ENCODE results near the gene RGS13.
"Not testable (repeated sequence)": the region's sequence is repeated elsewhere in the genome, so short reads cannot be mapped to it uniquely, and the experiment has no call there.

RGS13 gene

DNA sequence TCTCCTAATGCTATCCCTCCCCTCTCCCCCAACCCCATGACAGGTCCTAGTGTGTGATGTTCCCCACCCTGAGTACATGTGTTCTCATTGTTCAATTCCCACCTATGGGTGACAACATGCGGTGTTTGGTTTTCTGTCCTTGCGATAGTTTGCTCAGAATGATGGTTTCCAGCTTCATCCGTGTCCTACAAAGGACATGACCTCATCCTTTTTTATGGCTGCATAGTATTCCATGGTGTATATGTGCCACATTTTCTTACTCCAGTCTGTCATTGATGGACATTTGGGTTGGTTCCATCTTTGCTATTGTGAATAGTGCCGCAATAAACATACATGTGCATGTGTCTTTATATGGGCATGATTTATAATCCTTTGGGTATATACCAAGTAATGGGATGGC lies 47.1 kb downstream of the RGS13 start:
- DNase-seq: not testable (repeated sequence)

GRCh38 chr1:192689459-192689858 lies 53.5 kb downstream of the RGS13 start:
- DNase-seq: no peak

DNA sequence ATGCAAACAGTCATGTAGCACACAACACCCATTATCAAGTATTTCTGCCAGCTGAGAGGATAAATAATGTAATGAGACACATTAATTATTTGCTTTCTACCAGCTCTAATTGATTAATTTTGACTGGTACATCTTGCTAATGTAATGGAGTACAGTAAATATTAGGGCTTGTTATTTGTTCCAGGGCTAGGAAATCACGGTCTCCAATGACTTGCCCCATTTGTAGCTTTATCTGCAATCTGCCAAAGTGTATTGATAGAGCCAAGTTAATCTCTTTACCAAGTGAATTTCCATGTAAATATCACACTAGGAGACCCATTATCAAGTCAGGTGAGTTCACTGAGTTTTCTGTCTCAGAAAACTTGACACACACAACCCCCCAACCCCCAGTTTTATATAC lies 55.1 kb downstream of the RGS13 start:
- no peak for DNase-seq

- no peak for DNase-seq
Observed at GRCh38 chr1:192696082-192696481, 60.1 kb downstream of the RGS13 start.

DNA sequence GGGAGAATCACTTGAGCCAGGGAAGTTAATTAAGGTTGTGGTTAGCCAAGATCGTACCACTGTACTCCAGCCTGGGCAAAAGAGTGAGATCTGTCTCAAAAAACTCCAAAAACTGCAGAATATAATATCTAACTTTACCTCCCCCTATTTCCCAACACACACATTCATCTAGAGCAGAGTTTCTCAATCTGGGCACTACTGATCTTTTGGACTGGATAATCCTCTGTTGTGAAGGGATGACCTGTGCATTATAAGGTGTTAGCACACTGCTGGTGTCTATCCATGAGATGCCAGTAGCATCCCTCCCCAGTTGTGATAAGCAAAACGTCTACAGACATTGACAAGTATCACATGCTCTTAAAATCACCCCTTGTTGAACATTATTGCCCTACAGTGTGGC lies 61.8 kb downstream of the RGS13 start:
- DNase-seq: no peak

DNA sequence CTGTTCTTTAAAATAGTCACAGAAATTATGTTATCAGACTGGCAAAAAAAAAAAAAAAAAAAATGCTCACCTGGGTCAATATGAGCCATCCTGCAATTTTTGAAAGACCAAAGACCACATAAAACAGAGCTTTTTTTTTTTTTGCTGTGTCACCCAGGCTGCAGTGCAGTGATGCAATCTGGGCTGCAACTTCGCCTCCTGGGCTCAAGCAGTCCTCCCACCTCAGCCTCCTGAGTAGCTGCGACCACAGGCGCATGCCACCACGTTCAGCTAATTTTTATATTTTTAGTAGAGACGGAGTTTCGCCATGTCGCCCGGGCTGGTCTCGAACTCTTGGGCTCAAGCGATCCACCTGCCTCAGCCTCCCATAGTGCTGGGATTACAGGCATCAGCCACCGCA lies 62.8 kb downstream of the RGS13 start:
- no peak for DNase-seq

- peak; percentile 36 for DNase-seq
Observed at GRCh38 chr1:192700834-192701271, 64.9 kb downstream of the RGS13 start.

DNA sequence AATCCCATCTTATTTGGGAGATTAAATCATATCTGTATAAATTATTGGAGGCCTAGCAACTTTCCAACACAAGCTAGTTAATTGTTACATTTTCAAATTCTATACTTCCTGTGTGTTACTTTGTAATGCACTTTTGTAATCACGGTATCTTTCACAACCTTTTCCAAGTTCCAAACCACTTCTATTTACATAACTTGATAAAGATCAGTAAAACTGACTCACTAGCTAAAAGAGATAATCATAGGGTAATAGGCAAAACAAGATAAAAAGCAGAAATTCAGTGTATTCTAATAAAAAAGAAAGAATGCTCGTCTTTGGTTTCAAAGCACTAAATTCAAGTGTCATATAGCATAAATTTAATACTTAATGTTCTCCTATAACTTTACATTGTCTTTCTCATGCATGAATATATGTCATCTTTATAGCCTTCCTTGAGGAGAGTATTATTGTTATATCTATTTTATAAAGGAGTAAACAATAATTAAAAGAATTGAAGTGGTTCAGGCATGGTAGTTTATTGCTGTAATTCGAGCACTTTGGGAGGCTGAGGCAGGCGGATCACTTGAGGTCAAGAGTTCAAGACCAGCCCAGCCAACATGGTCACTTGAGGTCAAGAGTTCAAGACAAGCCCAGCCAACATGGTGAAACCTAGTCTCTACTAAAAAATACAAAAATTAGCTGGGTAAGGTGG lies 66.4 kb downstream of the RGS13 start:
- DNase-seq: peak; percentile 70

DNA sequence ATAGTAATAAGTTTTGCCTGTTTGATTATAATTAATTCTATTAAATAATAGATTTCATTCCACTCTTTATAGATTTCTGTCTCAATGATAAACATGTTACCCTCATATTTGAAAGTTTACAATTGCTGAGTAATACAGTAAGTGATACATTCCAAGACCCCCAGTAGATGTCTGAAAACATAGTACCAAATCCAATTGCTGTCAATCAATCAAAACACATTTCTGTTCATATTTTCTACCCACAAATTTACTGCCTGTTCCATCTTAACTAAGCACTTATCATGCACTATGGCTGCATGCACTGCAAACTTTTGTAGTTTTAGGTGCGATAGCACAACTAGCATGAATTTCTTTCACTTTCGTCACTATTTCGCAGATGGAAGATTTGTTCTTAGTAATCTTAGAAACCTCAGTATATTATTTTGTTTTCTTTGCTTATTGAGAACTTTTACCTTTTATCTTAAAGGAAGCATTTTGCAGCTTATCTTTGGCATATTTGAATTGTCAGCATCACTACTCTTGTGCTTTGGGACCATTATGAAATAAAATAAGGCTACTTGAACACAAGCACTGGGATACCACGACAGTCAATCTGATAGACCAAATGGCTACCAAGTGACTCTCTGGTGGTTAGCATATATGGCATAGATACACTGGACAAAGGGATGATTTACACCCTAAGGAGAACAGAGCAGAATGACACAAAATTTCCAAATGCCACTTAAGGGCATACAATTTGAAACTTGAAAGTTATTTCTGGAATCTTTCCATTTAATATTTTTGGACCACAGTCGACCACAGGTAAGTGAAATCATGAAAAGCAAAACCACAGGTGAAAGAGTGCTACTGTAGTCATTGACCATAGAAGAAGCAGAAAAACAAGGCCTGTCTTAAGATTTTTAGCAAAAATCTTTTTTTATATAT lies 67.6 kb downstream of the RGS13 start:
- no peak for DNase-seq

- DNase-seq: no peak
Observed at GRCh38 chr1:192705510-192705909, 69.6 kb downstream of the RGS13 start.

DNA sequence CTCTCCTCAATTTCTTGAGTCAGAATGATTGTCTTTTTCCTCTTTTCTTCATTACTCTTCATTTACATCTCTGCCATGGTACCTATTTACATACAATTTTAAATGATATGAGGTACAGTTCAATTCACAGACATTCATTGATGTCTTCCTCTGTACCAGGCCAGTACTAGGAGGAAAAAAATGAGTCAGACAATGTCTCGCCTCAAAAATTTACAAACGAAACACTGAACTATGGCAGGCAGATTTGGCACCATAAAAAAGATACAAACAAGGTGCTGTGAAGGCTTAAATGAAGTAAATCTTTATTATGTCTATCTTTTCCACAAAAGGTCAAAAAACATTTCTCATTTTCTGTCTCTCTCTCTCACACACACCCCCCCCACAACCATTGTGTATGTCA lies 71.0 kb downstream of the RGS13 start:
- no peak for DNase-seq

DNA sequence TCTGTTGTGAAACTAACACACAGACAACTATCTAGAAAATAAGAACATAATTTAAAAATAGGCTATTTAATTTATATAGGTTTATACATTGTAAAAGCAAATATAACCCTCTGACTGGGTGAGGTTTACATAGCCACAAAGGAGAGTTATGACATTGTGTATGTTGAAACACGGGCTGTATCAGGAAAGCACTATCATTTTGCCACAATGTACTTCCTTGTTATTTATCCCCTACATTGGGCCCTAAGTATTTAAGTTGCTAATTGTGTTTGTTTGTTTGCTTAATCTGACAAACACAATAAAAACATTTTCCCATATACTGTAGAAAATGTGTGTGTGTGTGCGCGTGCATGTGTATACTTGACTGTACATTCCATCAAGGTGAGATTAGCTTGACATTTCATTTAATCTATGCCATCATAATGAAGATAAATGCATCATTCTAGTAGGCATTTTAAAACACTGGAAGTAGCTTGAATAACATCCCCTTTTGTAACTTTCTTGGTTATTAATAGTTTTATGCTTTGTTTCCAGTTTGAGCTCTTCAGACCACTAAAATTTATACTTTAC lies 72.1 kb downstream of the RGS13 start:
- DNase-seq: peak; percentile 59

DNA sequence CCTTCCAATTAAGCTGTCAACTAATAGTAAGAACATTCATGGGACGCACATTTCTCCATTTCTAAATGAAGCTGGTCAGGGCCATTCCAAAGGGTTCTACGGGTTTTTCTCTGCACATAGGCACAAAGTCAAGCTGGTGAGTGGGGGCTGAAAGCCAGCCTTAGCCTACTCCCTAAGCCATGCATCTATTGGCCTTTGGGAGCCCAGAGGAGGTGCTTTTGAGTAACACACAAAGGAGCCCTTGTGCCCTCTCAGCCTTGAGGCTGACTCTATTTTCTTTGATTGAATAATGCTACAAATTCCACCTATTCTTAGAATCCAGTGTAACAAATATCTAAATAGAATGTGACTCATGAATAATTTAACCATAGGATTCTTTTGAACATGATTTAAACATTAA lies 73.6 kb downstream of the RGS13 start:
- DNase-seq: no peak

Data from hematopoietic multipotent progenitor cell treated with erythropoietin and hydrocortisone succinate and interleukin-3 and kit ligand, for 6 days (in vitro differentiated cells).